Subcutaneous adipose tissue (tissue), 4 donors: Measurements from ENCODE around the gene BCL2A1. TPM values are rescaled to one million over a fixed set of nuclear protein-coding genes. Genes with fewer than 3 reads are reported as not detected.

Source experiments
- CTCF ChIP-seq: fragments of 450-650 bp; IDR thresholded peaks from one replicate; pipeline ENCODE4 v1.5.1; 2016; ENCODE audit warnings: low read depth, mild to moderate bottlenecking, control low read depth, antibody characterized with exemption, moderate library complexity
- total RNA-seq, 4 donors: library from RNA; depleted of rRNA; stranded (reverse); fragments of >200 nt; gene quantifications; one replicate each; pipeline ENCODE4 v1.1.0, GENCODE V29; 2016

The BCL2A1 gene
- total RNA-seq, 4 donors from 2014 or later: 4.8 to 53.5 (median 9.3) TPM; not detected in 1

GRCh38 chr15:79981831-79982455 is 10.9 kb upstream of the BCL2A1 start:
- TF ChIP-seq CTCF: no peak

DNA sequence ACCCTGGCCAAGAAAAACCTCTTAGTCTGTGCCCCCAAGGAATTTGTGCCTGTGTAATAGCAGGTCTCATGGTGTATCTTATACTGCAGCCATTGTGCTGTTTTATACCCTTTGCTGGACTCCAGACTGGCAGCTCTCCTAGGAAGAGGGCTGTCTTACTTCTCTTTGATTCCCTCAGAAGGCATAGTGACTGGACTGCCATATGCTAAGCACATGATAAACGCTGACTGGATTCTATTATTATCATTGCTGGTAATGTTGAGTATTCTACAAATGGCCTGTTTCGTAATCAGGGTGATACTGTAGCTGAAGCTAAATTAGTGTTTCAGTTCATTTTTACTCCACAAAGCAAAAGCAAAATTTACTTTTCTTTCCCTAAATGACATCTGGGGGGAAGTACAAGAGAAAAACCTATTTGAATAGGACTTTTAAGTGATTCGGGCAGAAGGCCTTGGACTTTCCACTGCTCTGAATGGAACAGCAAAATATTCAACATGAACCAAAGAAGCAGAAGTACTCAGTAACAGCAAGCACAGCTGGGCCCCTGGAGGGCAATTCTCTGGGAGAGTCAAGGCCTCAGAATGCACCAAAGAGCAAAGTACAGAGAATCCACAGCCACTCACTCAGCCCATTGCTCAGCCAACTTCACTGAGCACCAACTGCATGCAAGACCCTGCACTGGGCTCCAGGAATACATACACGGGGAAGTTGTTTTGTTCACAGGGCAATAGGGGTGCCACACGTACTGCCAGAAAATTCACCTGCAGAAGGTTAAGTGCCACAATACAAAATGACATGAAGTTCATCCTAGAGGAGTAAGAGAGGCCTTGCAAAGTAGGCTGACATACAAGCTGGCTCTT is 7.9 kb upstream of the BCL2A1 start:
- TF ChIP-seq CTCF: no peak

DNA sequence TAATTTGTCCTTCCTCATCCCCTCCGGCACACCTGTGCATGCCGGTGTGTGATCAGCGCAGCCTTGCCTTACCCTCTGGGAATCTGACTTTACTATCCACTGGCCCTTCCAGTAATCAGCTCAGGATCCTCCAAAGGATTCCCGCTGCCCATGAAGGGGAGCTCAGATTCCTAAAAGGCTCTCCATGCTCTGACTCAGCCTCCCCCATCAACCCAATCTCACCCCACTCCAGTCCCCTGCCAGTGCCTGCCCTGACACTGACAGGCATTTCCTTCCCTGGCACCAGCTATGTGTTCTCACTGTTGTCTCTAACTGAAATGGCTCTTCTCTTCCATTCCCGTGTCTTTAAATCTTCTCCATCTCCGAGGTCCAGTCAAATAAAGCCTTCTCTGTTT is 7.3 kb upstream of the BCL2A1 start:
- no peak for TF ChIP-seq CTCF

GRCh38 chr15:79977431-79978054 is 6.5 kb upstream of the BCL2A1 start:
- no peak for TF ChIP-seq CTCF

GRCh38 chr15:79973456-79974195 is 2.6 kb upstream of the BCL2A1 start:
- no peak for TF ChIP-seq CTCF

GRCh38 chr15:79972863-79973262 is 1.9 kb upstream of the BCL2A1 start:
- no peak for TF ChIP-seq CTCF
